ENCODE measurements around the gene KCTD3.

DNA sequence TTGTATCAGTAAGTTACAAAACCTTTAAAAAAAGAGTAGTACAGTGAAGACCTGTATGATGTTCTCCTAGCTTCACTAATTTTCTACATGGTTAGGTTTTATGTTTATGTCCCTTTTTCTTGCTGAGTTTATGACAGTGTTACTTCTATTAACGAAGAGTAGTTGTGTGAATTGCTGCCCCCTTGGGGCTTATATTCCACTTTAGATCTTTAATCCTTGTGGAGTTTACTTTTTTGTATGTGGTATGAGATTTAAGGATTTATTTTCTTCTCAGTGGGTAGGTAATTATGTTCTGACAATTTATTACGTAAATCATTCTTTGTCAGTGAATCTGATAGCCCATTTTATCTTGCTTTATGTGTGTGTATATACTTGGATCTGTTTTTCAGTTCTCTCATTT lies 14.8 kb downstream of the KCTD3 start:
- no peak for TF ChIP-seq CTCF (IDR thresholded peaks at IDR 0.05)
- TF ChIP-seq POLR2A (IDR thresholded peaks at IDR 0.05; ENCODE audit: low read depth): no peak
- no peak for TF ChIP-seq EP300 (IDR thresholded peaks at IDR 0.05)

All from esophagus muscularis mucosa (tissue), 4 donors.